Stomach (tissue), 4 donors: ENCODE data around the gene NTM.

Source experiments
- CTCF ChIP-seq, 7 experiments: fragments of 450-650 bp in 4 of 7; fragments of 200-600 bp in 3 of 7; sonication (generic) in 3 of 7; IDR thresholded peaks; one replicate each; pipeline ENCODE4 v1.5.1; 2016 to 2019; ENCODE audit warnings: antibody characterized with exemption in 7 of 7, control low read depth in 2 of 7, mild to moderate bottlenecking in 1 of 7
- EP300 ChIP-seq: sonication (generic); formaldehyde crosslinking; IDR thresholded peaks from one replicate; pipeline ENCODE4 v1.6.1; 2017; ENCODE audit warnings: antibody characterized with exemption
- POLR2A ChIP-seq, 4 donors: fragments of 450-650 bp; IDR thresholded peaks; one replicate each; pipeline ENCODE4 v1.6.1; 2016; ENCODE audit warnings: antibody characterized with exemption in 4 of 4, control low read depth in 2 of 4, mild to moderate bottlenecking in 1 of 4, moderate library complexity in 1 of 4
- POLR2AphosphoS5 ChIP-seq, 3 donors: sonication (generic); formaldehyde crosslinking; IDR thresholded peaks; one replicate each; pipeline ENCODE4 v1.6.1; 2016; ENCODE audit warnings: antibody characterized with exemption in 3 of 3

- no peak for TF ChIP-seq CTCF (IDR thresholded peaks at IDR 0.05)
- TF ChIP-seq POLR2A (IDR thresholded peaks at IDR 0.05): no peak
- TF ChIP-seq POLR2AphosphoS5 (IDR thresholded peaks at IDR 0.05): no peak
- no peak for TF ChIP-seq EP300
Observed at GRCh38 chr11:131393691-131394090, 23.3 kb downstream of the NTM start.
